AG09309 (cell line): Measurements from ENCODE around the gene CPVL.

Experiments used
- DNase-seq: peaks from one replicate; pipeline ENCODE4 v3.0.0-alpha.2; 2010; ENCODE audit warnings: low read depth
- H3K4me3 ChIP-seq: 2 replicates; pipeline ENCODE4 v1.5.1; 2011; ENCODE audit warnings: mild to moderate bottlenecking, low read depth, low read length, moderate library complexity; ENCODE audit not compliant: control insufficient read depth
- CTCF ChIP-seq: IDR thresholded peaks from 2 replicates; pipeline ENCODE4 v1.5.1; 2011; ENCODE audit warnings: mild to moderate bottlenecking, low read depth, low read length, inconsistent platforms; ENCODE audit not compliant: insufficient read depth, control insufficient read depth; ENCODE audit errors: missing control alignments

CPVL gene

DNA sequence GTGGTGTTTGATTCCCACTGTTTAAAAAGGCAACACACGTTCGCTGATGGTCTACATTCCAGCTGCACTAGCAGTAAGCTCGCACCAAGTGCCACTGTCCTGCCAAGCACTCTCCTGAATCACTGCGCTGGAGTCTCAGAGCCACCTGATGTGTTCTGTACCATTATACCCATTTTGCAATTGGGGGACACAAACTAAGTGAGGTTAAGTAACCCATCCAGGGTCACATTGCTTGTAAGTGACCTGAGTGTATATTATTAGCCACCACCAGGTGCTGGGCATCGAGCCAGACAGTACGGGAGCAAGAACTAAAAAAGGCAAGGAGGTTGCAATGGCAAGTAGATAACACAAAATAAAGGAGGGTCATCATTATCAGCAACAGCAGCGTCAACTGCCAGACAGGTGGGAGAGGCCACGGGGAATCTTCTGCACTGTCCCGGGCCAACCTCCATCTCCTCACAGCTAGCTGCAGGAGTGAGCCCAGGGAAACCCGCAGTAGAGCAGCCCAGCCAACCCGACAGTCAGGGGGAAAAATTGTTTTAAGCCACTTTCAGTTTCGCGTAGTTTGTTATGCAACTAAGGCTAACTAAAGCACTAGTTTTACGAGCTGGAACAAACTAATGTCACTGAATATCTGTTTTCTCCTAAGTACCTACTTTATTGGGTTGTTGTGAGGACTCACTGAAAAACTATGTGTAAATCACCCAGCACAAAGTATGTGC is 712 bp upstream of the CPVL start:
- peak; percentile 28 for DNase-seq
- no peak for TF ChIP-seq CTCF

DNA sequence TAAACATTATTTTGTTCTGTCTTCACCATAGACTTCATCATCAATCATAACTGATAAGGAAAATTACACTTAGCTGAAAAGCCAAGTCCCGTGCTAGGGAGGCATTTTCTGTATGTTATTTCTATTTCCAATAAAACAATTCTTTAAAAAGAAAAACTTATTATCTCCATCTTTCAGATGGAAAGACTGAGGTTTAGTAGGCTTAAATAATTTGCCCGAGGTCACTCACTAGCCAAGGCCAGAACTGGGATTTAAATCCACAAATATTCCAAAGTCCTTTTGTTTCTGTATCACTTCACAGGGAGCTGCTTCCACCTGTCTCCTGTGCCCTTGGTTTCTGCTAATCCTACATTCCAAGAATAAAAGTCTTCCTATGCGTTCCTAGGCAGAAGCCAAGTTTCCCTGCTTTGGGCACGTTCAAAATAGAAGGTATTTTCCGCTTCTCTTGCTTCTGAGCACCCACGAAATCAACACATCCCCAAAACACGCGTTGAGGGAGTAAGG is 732 bp downstream of the CPVL start:
- no peak for TF ChIP-seq CTCF
- no peak overlapping the region for H3K4me3 ChIP-seq
- DNase-seq = no peak

More for the DNA sequence above, 712 bp upstream of the CPVL start:
- no peak overlapping the region for H3K4me3 ChIP-seq

- no peak overlapping the region for H3K4me3 ChIP-seq
- no peak for DNase-seq
- no peak for TF ChIP-seq CTCF
Measured at GRCh38 chr7:29143751-29144150, 2.6 kb downstream of the CPVL start.

DNA sequence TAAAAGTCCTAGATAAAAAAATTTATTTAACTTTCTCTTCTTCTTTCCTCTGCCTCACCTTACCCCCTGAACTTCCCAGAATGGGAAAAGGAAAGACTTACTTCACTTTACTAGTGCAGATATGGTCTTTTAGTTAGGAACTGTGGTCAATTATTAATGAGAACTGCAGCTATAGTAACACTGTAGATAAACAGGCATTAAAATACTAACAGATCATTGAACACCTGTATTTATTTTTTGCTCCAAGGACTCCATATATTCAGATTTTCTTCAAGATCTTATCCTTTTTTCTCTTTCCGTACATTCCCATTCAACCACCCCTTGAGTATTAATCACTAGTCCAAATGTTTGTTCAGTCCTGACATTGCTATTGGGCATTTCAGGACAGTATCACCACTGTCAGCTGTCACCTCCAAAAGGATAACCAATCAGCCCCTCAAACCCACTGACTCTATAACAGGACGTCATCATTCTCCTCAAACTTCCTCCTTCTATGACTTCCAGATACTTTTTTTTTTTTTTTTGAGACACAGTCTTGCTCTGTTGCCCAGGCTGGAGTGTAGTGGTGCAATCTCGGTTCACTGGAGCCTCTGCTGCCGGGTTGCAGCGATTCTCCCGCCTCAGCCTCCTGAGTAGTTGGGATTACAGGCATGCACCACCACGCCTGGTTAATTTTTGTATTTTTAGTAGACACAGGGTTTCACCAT is 4.2 kb downstream of the CPVL start:
- DNase-seq = no peak
- no peak for TF ChIP-seq CTCF
- H3K4me3 ChIP-seq = no peak overlapping the region

GRCh38 chr7:29140873-29141468 is 5.4 kb downstream of the CPVL start:
- TF ChIP-seq CTCF = no peak
- H3K4me3 ChIP-seq = no peak overlapping the region
- no peak for DNase-seq

DNA sequence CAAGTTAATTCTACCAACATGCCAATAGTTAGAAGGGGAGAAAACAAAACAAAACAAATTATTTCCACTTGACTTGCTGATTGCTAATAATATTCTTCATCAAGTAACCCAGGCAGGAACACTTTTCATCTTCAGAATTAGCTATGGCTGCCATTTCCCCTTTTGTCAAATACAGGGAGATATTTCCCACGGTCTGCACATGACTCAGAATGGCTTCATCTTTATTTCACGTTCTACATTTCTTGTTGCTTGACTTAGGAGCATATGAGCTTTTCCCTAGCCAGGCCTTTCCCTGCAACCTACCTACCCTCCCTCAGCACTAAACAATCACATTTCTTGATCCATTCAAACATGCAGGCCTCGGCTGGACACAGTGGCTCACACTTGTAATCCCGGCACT is 6.5 kb downstream of the CPVL start:
- no peak overlapping the region for H3K4me3 ChIP-seq
- TF ChIP-seq CTCF = no peak
- DNase-seq = no peak
